ENCODE results near the gene SERF1B. TPM values are rescaled to one million over a fixed set of nuclear protein-coding genes. Genes with fewer than 3 reads are reported as not detected.
"Not testable (repeated sequence)": the region's sequence is repeated elsewhere in the genome, so short reads cannot be mapped to it uniquely, and the experiment has no call there.

SERF1B gene
- total RNA-seq (2021; ENCODE audit: unreplicated experiment) (49.3 TPM), Bru-seq, nascent RNA (percentile 40 among the genes with signal in this experiment), BruChase-seq, experiment 1, labeled RNA remaining after a 2-hour chase (percentile 42 among the genes with signal in this experiment), BruChase-seq, experiment 2, labeled RNA remaining after a 6-hour chase (percentile 41 among the genes with signal in this experiment)
- polyA plus RNA-seq (2012; ENCODE audit: insufficient read length), result 39.4 TPM
- long read RNA-seq, transcript SERF1B-202 (3 exons, 703 nt), result major isoform, 26 of 40 reads
- long read RNA-seq, partial matches to known transcripts, result 1 of 40 reads
- long read RNA-seq, other reads (novel, unspliced or antisense), result 7 of 40 reads

DNA sequence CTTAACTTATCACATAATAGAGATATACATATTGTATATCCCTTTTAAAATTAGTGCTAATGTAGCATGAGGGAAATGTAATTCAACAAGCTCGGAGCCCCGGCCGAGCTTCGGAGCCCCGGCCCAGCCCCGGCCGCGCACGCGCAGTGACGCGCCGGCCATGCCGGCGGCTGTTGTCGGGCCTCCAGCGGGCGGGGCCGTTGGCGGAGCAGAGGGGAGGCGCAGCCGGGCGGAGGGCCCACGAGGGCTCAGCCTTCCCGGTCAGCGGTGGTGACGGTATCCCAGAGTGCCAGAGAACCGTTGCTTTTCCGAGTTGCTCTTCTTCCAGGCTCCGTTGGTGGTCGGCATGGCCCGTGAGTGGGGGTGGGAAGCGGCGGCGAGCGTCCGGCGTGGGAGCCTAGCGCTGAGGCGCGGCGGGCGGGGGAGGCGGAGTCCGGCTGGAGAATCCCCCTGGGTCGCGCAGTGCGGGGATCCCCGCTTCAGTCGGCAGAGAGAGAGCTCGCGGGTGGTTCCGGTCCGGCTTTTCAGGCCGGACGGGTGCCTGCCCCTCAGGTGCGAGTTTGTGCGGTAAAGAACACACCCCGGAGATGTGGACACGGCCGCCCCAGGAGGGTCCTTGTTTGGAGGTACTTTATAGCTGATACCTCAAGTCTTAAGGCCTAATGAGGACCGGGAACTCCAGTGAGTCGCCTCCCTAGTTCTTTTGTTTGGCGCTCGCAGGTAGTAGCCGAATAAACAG is at the start of gene SERF1B:
Gene SERF1B, plus strand, starts transcription at position 146 of the 739 bp plus-strand sequence. Its CDS starts 201 bp downstream, at position 347.
- H3K4me1 ChIP-seq (ENCODE audit: control insufficient read depth, insufficient read depth, low read length); H3K36me3 ChIP-seq (ENCODE audit: control insufficient read depth, insufficient read depth, low read length); DNase-seq (ENCODE audit: low read depth, low spot score); H3K27ac ChIP-seq (ENCODE audit: low read length); H3K4me3 ChIP-seq (ENCODE audit: low read depth in 2 of 2, low read length in 2 of 2); H3K27me3 ChIP-seq (ENCODE audit: control insufficient read depth, insufficient read depth, low read length); intact Hi-C loops (cut with micrococcal nuclease; ENCODE audit: unreplicated experiment); in situ Hi-C loops (cut with HindIII; ENCODE audit: low pct_unique_long_range_greater_than_20kb, low sequenced_read_pairs); POLR2A ChIA-PET; BruUV-seq (replicated peaks); CTCF ChIA-PET; H3K9me3 ChIP-seq (ENCODE audit: control insufficient read depth, insufficient read depth, low read depth, low read length): not testable (repeated sequence)
- peak; percentile 97 for ATAC-seq

- H3K9me3 ChIP-seq (ENCODE audit: control insufficient read depth, insufficient read depth, low read depth, low read length); ATAC-seq; in situ Hi-C loops (cut with HindIII; ENCODE audit: low pct_unique_long_range_greater_than_20kb, low sequenced_read_pairs); H3K4me1 ChIP-seq (ENCODE audit: control insufficient read depth, insufficient read depth, low read length); POLR2A ChIA-PET; H3K4me3 ChIP-seq (ENCODE audit: low read depth in 2 of 2, low read length in 2 of 2); H3K27ac ChIP-seq (ENCODE audit: low read length); H3K36me3 ChIP-seq (ENCODE audit: control insufficient read depth, insufficient read depth, low read length); intact Hi-C loops (cut with micrococcal nuclease; ENCODE audit: unreplicated experiment); CTCF ChIA-PET; H3K27me3 ChIP-seq (ENCODE audit: control insufficient read depth, insufficient read depth, low read length); DNase-seq (ENCODE audit: low read depth, low spot score); BruUV-seq (replicated peaks): not testable (repeated sequence)
Measured at GRCh38 chr5:69991713-69992112, 33.3 kb upstream of the SERF1B start.

DNA sequence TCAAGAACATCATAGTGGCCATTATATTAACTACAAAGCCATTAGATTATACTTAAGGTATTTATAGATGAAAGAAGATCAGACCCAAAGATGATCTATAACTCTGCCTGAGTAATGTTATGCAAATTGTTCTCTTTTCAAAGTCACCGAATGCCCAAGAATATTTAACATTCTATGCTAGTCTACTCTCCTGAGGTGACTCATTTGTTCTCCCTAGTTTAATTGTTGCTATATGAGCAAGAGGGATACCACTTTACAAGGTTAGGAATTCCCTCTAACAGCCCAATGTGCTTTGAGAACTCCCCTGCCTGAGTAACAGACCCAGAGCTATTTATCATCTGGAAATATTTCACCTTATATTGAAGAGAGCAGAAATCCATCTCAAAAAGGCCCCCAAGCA is 29.5 kb upstream of the SERF1B start:
- POLR2A ChIA-PET; H3K4me1 ChIP-seq (ENCODE audit: control insufficient read depth, insufficient read depth, low read length); ATAC-seq; H3K27me3 ChIP-seq (ENCODE audit: control insufficient read depth, insufficient read depth, low read length); H3K36me3 ChIP-seq (ENCODE audit: control insufficient read depth, insufficient read depth, low read length); intact Hi-C loops (cut with micrococcal nuclease; ENCODE audit: unreplicated experiment); H3K27ac ChIP-seq (ENCODE audit: low read length); in situ Hi-C loops (cut with HindIII; ENCODE audit: low pct_unique_long_range_greater_than_20kb, low sequenced_read_pairs); H3K9me3 ChIP-seq (ENCODE audit: control insufficient read depth, insufficient read depth, low read depth, low read length); DNase-seq (ENCODE audit: low read depth, low spot score); H3K4me3 ChIP-seq (ENCODE audit: low read depth in 2 of 2, low read length in 2 of 2); BruUV-seq (replicated peaks); CTCF ChIA-PET: not testable (repeated sequence)

- CTCF ChIA-PET; ATAC-seq; POLR2A ChIA-PET; DNase-seq (ENCODE audit: low read depth, low spot score); intact Hi-C loops (cut with micrococcal nuclease; ENCODE audit: unreplicated experiment); H3K27ac ChIP-seq (ENCODE audit: low read length); H3K9me3 ChIP-seq (ENCODE audit: control insufficient read depth, insufficient read depth, low read depth, low read length); H3K4me1 ChIP-seq (ENCODE audit: control insufficient read depth, insufficient read depth, low read length); H3K27me3 ChIP-seq (ENCODE audit: control insufficient read depth, insufficient read depth, low read length); BruUV-seq (replicated peaks); H3K4me3 ChIP-seq (ENCODE audit: low read depth in 2 of 2, low read length in 2 of 2); in situ Hi-C loops (cut with HindIII; ENCODE audit: low pct_unique_long_range_greater_than_20kb, low sequenced_read_pairs); H3K36me3 ChIP-seq (ENCODE audit: control insufficient read depth, insufficient read depth, low read length): not testable (repeated sequence)
Measured at GRCh38 chr5:70020660-70021059, 4.4 kb upstream of the SERF1B start.

GRCh38 chr5:70025845-70026145 is 744 bp downstream of the SERF1B start:
- H3K4me1 ChIP-seq (ENCODE audit: control insufficient read depth, insufficient read depth, low read length); DNase-seq (ENCODE audit: low read depth, low spot score); H3K4me3 ChIP-seq (ENCODE audit: low read depth in 2 of 2, low read length in 2 of 2); H3K9me3 ChIP-seq (ENCODE audit: control insufficient read depth, insufficient read depth, low read depth, low read length); H3K36me3 ChIP-seq (ENCODE audit: control insufficient read depth, insufficient read depth, low read length); H3K27ac ChIP-seq (ENCODE audit: low read length); in situ Hi-C loops (cut with HindIII; ENCODE audit: low pct_unique_long_range_greater_than_20kb, low sequenced_read_pairs); POLR2A ChIA-PET; intact Hi-C loops (cut with micrococcal nuclease; ENCODE audit: unreplicated experiment); H3K27me3 ChIP-seq (ENCODE audit: control insufficient read depth, insufficient read depth, low read length); BruUV-seq (replicated peaks); CTCF ChIA-PET: not testable (repeated sequence)
- peak; percentile 56 for ATAC-seq

DNA sequence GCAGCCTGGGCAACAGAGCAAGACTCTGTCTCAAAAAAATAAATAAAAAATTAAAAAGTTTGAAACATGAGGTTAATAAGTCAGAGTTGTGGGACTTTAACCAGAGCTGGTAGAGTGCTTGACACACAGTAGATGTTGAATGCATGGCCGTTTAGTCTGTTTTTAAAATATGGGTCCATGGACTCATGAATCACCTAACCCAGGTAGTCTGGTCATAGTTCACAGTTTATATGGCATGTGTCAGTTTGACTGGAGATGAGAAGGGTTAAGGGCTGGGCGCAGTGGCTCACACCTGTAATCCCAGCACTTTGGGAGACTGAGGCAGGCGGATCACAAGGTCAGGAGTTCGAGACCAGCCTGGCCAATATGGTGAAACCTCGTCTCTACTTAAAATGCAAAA is 6.2 kb downstream of the SERF1B start:
- intact Hi-C loops (cut with micrococcal nuclease; ENCODE audit: unreplicated experiment); in situ Hi-C loops (cut with HindIII; ENCODE audit: low pct_unique_long_range_greater_than_20kb, low sequenced_read_pairs): not testable (repeated sequence)

DNA sequence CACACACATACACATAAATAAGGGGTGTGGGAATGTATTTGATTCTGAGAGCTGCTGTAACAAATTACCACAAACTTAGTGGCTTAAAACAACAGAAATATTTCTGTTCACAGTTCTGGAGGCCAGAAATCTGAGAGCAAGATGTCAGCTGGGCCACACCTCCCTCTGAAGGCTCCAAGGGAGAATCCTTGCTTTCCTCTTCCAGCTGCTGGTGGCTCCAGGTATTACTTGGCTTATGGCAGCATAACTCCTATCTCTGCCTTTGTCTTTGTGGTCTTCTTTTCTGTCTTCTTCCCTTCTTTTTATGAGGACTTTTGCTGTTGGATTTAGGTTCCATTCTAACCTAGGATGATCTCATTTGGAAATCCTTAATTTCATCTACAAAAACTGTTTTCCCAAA is 16.4 kb downstream of the SERF1B start:
- H3K36me3 ChIP-seq (ENCODE audit: control insufficient read depth, insufficient read depth, low read length); H3K27ac ChIP-seq (ENCODE audit: low read length); H3K4me1 ChIP-seq (ENCODE audit: control insufficient read depth, insufficient read depth, low read length); ATAC-seq; POLR2A ChIA-PET; DNase-seq (ENCODE audit: low read depth, low spot score); intact Hi-C loops (cut with micrococcal nuclease; ENCODE audit: unreplicated experiment); CTCF ChIA-PET; in situ Hi-C loops (cut with HindIII; ENCODE audit: low pct_unique_long_range_greater_than_20kb, low sequenced_read_pairs); H3K27me3 ChIP-seq (ENCODE audit: control insufficient read depth, insufficient read depth, low read length); BruUV-seq (replicated peaks); H3K4me3 ChIP-seq (ENCODE audit: low read depth in 2 of 2, low read length in 2 of 2); H3K9me3 ChIP-seq (ENCODE audit: control insufficient read depth, insufficient read depth, low read depth, low read length): not testable (repeated sequence)

More for the DNA sequence above, 6.2 kb downstream of the SERF1B start:
- H3K27ac ChIP-seq (ENCODE audit: low read length); BruUV-seq (replicated peaks); DNase-seq (ENCODE audit: low read depth, low spot score); H3K4me1 ChIP-seq (ENCODE audit: control insufficient read depth, insufficient read depth, low read length); H3K36me3 ChIP-seq (ENCODE audit: control insufficient read depth, insufficient read depth, low read length); POLR2A ChIA-PET; H3K4me3 ChIP-seq (ENCODE audit: low read depth in 2 of 2, low read length in 2 of 2); ATAC-seq; CTCF ChIA-PET; H3K27me3 ChIP-seq (ENCODE audit: control insufficient read depth, insufficient read depth, low read length); H3K9me3 ChIP-seq (ENCODE audit: control insufficient read depth, insufficient read depth, low read depth, low read length): not testable (repeated sequence)

All from Panc1 (cell line).